GM18498 (cell line): Measurements from ENCODE around the gene CFAP100.
A peak's percentile ranks its signal among the peaks of the same experiment; 100 is the strongest.

Experiments
- ATAC-seq: cut with Tn5 transposase; IDR thresholded peaks from one replicate; pipeline ENCODE4 v1.9.1; 2021; ENCODE audit warnings: mild to moderate bottlenecking, moderate library complexity; ENCODE audit not compliant: unreplicated experiment

CFAP100 gene

GRCh38 chr3:126373682-126374601 lies 20.8 kb upstream of the CFAP100 start:
- no peak for ATAC-seq

GRCh38 chr3:126375835-126376331 lies 18.8 kb upstream of the CFAP100 start:
- ATAC-seq = no peak

- no peak for ATAC-seq
These were observed 18.3 kb upstream of the CFAP100 start for GRCh38 chr3:126376444-126376843.

GRCh38 chr3:126377211-126377610 lies 17.5 kb upstream of the CFAP100 start:
- ATAC-seq = no peak

- ATAC-seq = no peak
These were observed 16.4 kb upstream of the CFAP100 start for GRCh38 chr3:126378341-126378751.

GRCh38 chr3:126380011-126380768 lies 14.5 kb upstream of the CFAP100 start:
- ATAC-seq = no peak

- no peak for ATAC-seq
These were observed 12.7 kb upstream of the CFAP100 start for GRCh38 chr3:126381966-126382365.

- peak; percentile 78 for ATAC-seq
These were observed 5.5 kb upstream of the CFAP100 start for GRCh38 chr3:126389112-126389793.

- no peak for ATAC-seq
These were observed 4.9 kb upstream of the CFAP100 start for GRCh38 chr3:126389794-126390146.

GRCh38 chr3:126390201-126390600 lies 4.5 kb upstream of the CFAP100 start:
- no peak for ATAC-seq

- no peak for ATAC-seq
These were observed 4.0 kb upstream of the CFAP100 start for GRCh38 chr3:126390751-126391150.

- no peak for ATAC-seq
These were observed 3.1 kb upstream of the CFAP100 start for GRCh38 chr3:126391631-126392030.

GRCh38 chr3:126392246-126392645 lies 2.5 kb upstream of the CFAP100 start:
- no peak for ATAC-seq

- ATAC-seq = no peak
These were observed 1.1 kb upstream of the CFAP100 start for GRCh38 chr3:126393563-126393962.

GRCh38 chr3:126394977-126395321 lies 240 bp downstream of the CFAP100 start:
- no peak for ATAC-seq

- no peak for ATAC-seq
These were observed 1.3 kb downstream of the CFAP100 start for GRCh38 chr3:126395846-126396513.

- ATAC-seq = no peak
These were observed 1.8 kb downstream of the CFAP100 start for GRCh38 chr3:126396536-126396935.

GRCh38 chr3:126397610-126398422 lies 3.1 kb downstream of the CFAP100 start:
- no peak for ATAC-seq

- no peak for ATAC-seq
These were observed 4.0 kb downstream of the CFAP100 start for GRCh38 chr3:126398423-126399350.
